Measurements from ENCODE around the gene CEACAM21.

DNA sequence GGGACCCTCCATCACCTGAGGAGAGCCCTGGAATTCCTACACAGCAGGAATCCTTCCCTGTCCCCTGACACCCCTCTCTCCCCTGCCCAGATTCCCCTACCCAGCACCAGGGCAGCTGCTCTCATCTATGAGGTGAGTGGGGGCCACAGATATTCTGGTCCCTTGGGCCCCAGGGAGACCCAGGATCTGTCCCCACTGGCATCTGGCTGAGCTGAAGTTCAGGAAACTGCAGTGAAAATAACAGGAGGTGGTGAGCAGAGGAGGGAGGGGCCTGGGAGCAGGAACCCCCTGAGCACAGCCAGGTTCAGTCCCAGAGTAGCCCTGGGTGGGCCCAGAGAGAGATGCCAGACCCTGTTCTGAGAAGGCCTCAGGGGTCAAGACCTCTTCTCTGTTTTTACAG lies 10.1 kb downstream of the CEACAM21 start:
- TF ChIP-seq POLR2A (IDR thresholded peaks at IDR 0.05): no peak
- TF ChIP-seq CTCF (IDR thresholded peaks at IDR 0.05): no peak
- no peak for TF ChIP-seq EP300 (IDR thresholded peaks at IDR 0.05)
- no peak for TF ChIP-seq POLR2AphosphoS5 (IDR thresholded peaks at IDR 0.05)
